Activated CD8-positive, alpha-beta memory T cell treated with anti-CD3 and anti-CD28 coated beads for 36 hours (primary cell): Measurements from ENCODE around the gene CHN1. TPM values are rescaled to one million over a fixed set of nuclear protein-coding genes. Genes with fewer than 3 reads are reported as not detected.

Experiments
- CTCF ChIA-PET: fragments of 350-600 bp; sonication (Branson Sonifier 250); formaldehyde crosslinking; loops from one replicate; lab custom pipeline; 2021; ENCODE audit warnings: antibody characterized with exemption; lab: Charles Lee
- POLR2A ChIA-PET: fragments of 350-600 bp; sonication (Branson Sonifier 250); formaldehyde crosslinking; loops from one replicate; lab custom pipeline; 2021; ENCODE audit warnings: antibody characterized with exemption; lab: Charles Lee
- total RNA-seq, 2 experiments: library from RNA; stranded (reverse); gene quantifications; one replicate each; pipeline ENCODE4 v1.2.3, GENCODE V29; 2021

Gene CHN1
- total RNA-seq, 2 experiments from 2014 or later, result 16.6 to 17.3 TPM

DNA sequence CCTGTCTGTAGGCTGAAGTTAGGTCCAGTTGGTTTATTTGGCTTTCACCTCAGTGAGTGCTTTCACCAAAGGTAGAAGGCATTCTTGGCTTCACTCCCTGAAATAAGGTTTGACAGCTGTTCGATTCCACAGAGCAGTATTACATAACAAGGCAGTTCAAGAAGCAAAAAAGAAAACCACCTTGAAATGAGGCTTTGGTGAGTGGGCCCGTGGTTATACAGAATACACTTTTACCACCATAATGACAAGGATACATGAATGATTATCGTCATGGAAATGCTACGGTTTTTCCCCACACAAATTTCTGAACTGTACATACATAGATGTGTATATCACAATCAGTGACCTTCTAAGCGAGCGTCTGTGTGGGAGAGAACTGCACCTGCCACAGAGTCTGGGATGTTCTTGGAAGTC is 160.9 kb downstream of the CHN1 start:
- CTCF ChIA-PET, result no interaction called here

DNA sequence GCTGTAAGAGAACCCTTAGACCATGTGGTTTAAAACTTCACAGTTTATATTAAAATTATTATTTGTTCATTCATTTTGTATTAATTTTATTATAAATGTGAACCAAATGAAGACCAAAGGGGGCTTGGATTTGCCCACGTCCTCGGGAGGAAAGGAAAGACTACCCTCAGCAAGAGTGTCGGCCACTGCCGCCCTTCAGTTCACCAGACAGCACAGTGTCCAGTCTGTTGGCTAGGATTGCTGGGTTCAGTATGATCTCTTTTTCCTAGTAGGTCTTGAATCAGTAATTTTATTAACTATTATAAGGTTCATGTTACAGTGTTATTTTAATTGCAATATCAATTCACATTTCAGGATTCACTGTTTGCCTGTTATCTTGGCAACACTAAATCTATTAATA is 162.7 kb downstream of the CHN1 start:
- CTCF ChIA-PET, result no interaction called here
- POLR2A ChIA-PET, result no interaction called here

More for the DNA sequence above, 160.9 kb downstream of the CHN1 start:
- POLR2A ChIA-PET, result no interaction called here

DNA sequence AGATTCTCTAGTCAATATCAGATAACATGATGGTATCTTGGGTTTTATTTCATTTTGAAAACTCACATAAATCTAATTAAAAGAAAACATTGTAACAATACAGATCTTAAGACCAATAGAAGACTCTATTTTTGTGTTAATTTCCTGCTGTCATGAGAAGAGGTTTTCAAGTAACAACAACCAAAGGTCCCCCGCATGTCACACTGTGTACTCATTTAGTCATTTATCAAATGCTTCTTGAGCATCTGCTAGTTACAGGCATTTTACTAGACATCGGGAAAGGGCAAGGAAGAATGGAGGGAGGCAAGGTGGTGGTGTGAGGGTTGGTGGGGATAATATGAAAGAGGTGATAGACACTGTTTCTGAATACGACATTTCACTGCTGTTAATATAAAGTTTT is 163.2 kb downstream of the CHN1 start:
- ChIA-PET CTCF (no interaction called here), POLR2A (no interaction called here)

DNA sequence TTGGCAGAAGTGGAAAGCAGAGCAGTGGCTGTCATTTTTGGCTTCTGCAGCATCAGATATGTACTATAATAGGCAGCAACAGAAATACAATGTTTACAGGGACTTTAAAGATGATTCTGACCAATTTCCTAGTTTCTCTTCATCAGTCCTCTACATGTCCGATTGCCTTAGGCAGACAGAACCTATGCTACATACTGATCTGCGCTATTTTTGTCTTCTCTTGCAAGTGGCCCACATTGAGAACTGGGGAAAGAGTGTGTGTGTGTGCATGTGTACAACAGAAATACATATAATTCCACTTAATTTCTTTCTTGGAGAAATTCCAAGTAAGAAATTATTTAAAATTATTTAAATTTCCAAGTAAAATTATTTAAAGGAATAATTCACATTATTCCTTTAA is 163.8 kb downstream of the CHN1 start:
- POLR2A ChIA-PET, result no interaction called here
- CTCF ChIA-PET, result no interaction called here

DNA sequence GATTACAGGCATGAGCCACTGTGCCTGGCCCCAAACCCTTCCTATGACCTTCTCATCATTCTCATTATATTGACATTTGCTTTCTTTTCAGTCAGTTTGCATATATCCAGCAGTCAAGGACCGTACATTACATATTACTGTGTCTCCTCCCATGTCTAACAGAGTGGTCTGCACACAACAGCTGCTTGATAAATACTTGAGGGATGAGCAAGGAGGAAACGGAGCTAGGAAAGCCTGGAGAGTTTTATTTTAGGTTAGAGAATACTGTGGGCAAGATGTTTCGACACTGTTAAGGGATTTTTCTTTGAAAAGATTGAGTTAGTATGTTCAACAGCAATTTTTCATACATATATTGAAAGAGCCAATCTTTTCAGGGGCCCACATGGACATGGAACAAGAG is 164.7 kb downstream of the CHN1 start:
- POLR2A ChIA-PET, result no interaction called here

DNA sequence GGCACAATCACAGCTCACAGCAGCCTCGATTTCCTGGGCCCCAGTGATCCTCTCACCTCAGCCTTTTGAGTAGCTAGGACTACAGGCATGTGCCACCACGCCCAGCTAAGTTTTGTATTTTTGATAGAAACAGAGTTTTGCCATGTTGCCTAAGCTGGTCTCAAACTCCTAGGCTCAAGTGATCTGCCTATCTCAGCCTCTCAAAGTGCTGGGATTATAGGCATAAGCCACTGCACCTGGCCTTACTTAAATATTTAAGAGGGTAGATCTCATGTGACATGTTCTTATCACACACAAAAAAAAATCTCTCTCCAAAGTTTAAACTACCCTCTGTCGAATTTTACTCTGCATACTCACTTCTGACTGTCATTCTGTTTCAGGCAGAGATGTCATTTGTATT is 165.5 kb downstream of the CHN1 start:
- ChIA-PET POLR2A (no interaction called here), CTCF (no interaction called here)

More for the DNA sequence above, 164.7 kb downstream of the CHN1 start:
- CTCF ChIA-PET, result no interaction called here

DNA sequence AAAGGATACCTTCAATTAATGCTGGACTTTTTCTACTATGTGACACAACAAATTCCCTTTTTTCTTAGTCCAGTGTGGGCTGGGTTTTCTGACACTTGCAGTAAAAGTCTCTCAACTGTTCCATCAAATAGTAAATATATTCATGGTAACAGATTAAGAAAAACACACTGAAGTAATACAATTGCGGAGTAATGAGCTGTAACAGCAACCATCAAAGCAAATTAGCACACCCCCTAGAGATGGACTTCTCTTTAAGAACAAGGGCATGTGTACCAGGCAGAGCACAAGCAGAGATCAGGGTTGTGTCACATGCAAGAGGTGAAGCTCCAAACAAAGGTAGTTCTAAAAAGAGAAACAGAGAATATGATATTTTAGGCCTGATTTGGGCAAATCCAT is 168.2 kb downstream of the CHN1 start:
- ChIA-PET CTCF (no interaction called here), POLR2A (no interaction called here)

DNA sequence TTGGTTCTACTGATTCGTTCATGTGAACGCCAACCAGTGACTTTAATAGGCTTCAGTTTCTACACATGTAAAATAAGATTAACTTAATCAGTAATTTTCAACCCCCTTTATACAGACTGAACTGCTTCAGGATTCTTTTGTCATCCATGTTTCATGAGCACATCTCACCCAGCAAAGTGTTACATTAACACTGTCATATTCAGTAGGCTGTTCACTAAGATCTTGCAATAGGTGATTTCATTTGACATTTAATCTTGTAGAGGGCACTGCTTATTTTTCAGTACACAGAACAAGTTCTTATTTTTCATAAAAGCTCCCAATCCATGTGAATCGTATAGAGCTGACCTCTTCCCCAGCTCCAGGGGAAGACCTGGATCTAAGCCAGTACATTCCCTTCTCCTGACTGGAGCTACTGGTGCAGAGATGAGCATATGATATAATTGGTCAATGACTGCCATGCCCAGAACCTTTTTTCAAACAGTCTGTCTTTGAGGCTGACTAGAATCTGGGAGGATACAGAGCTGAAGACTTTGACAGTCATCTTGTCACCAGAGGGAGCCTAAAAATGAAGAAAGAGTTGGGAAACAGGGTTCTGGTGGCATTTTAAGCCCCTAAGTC is 168.7 kb downstream of the CHN1 start:
- CTCF ChIA-PET, result no interaction called here
- POLR2A ChIA-PET, result interaction anchor here (1.1 kb wide), 1 partner anchor 85 kb away, joined by 3 read pairs; no protein-coding TSS in a partner anchor

DNA sequence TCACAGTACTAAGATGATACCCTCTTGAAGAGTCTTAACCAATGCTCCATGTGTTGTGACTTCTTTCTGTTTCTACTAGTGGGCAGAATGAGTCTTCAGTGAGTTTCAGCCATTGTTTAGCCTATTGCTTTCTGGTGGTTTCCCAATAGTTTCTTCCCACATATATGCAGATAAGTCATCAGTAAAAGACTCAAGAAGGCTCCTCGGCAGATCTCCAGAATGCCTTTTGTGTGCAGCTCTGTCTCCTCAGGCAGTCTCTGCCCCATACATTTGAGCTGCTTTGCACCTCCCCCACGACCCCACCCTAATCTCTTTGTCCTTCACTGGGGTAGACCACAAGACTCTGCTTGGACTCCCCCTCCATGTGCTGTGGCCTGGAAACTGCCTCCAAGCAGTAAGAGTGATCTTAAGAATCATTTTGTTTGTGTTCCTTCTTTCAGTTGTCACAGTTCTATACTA is 169.4 kb downstream of the CHN1 start:
- POLR2A ChIA-PET, result interaction anchor here (0.6 to 1.1 kb wide), 2 partner anchors 41 to 85 kb away, joined by 3 to 4 read pairs; no protein-coding TSS in a partner anchor
- CTCF ChIA-PET, result no interaction called here

DNA sequence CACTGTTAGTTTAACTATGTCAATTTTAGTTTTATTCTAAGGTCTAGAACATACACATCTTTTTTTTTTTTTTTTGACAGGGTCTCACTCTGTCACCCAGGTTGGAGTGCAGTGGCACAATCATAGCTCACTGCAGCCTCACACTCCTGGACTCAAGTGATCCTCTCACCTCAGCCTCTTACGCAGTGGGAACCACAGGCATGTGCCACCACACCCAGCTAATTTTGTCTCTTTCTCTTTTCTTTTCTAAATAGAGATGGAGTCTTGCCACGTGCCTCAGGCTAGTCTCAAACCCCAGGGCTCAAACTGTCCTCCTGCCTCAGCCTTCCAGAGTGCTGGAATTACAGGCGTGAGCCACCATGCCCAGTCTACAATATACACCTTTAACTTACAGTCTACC is 171.4 kb downstream of the CHN1 start:
- ChIA-PET POLR2A (no interaction called here), CTCF (no interaction called here)

DNA sequence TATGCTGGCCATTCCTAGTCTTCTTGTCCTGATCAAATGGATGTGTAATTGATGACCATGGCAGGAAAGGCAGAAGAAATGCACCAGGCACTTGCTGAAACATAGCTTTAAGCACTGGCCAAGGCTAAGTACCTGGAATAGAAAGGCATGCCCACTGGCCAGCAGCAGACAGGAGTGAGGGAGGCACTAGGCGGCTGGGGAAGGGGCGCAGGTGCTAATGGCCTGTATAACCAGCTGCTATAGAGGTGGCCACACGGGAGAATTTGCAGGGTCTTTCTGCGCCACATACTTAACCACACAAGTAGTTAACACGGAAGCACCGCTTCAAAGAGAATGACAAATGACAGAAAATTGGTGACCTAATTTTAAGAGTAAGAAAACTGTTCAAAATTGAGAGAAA is 174.6 kb downstream of the CHN1 start:
- ChIA-PET CTCF (no interaction called here), POLR2A (no interaction called here)

DNA sequence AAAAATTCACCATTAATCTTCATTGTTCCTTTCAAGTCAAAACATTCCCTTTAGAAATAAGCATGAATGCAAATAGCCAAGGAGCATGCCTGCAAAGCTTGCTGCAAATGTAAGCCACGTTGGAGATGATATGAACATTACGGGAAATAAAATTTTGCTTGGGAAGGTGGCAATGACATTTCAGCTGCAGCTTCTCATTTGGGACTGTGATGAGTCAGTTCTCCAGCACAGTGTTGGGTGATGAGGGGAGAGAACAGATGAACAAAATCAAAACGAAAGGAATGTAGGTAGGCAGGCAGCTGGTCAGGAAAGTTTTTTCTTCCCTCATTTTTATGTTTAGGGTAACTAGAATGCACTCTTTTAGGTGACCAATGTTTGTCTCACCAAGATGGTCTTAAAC is 175.6 kb downstream of the CHN1 start:
- CTCF ChIA-PET, result no interaction called here
- POLR2A ChIA-PET, result no interaction called here

DNA sequence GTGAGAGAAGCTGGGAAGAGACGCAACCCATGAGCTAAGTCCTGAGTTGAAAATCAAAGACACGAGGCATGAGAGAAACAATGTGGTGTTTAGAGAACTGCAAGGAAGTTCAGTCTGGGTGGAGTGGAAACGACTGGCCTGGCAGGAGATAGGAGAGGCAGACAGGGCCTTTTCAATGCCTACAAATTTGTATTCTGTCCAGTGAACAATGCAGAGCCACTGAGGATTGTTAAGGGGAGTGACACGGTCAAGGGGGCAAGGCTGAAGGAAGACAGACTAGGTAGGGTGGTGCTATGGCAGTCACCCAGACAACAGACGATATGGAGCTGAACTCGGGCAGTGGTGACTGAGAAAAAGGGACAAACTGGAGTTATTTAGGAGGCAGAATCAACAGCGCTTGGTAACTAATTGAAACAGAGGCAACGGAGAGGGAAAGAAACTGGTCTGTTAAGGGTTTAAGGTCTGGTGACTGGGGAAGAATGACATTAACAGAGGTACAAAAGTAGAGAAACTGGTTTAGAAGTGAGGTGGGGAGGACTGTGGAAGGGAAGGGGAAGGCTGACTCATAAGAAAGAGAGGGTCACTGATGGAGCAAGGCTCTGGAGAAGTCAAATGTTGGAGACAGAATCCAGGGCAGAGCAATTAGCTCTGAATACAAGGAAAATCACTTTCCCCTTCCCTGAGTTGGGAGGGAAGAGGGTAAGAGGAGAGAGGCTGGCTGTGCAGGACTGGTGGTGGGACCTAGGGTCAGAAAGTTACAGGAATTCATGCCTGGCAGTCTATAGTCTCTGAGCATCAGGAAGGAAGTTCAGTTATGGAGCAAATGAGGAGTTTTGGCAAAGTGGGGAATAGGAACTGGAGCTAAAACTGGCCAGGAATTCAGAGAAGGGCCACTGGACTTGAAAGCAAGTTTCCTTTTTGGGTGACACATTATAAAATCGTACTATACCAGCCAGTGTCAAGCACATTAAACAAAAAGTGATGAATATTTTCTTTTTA is 177.5 kb downstream of the CHN1 start:
- CTCF ChIA-PET, result no interaction called here
- POLR2A ChIA-PET, result no interaction called here

DNA sequence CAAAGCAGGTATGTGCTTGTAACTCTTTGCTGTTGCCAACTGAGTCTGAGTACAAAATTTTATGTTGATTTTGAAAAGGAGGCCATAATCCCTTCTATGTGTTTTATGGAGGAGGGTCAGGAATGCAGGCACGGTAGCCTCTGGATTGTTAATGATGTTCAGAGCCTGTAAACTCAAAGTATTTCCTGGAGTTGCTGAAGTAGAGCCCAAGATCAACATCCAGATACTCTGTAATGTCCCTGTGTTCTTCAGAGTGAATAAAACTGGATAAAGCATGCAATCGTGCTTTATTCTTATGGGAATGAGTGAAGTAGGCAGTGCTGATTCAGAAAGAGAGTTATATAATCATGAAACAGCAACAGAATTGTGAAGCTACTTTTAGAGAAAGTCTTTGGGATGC is 179.1 kb downstream of the CHN1 start:
- ChIA-PET CTCF (no interaction called here), POLR2A (no interaction called here)

DNA sequence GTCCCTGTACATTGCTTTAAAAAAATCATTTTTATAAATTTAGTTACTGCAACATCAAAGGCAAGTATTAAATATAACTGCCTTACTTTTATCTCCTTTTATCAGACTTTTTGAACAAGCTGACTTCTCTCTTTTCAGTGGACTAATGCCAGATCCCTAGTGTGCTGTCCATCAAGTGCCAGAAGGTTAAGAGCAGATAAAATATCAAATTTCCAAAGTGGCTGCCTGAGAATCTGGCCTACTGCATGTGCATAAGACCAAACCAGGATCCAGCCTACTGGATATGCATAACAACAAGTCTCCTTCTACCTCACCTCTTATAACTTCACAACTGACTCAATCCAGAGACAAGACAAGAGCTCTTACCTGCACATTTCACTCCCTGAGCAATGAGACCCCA is 181.1 kb downstream of the CHN1 start:
- POLR2A ChIA-PET, result no interaction called here
- CTCF ChIA-PET, result no interaction called here

DNA sequence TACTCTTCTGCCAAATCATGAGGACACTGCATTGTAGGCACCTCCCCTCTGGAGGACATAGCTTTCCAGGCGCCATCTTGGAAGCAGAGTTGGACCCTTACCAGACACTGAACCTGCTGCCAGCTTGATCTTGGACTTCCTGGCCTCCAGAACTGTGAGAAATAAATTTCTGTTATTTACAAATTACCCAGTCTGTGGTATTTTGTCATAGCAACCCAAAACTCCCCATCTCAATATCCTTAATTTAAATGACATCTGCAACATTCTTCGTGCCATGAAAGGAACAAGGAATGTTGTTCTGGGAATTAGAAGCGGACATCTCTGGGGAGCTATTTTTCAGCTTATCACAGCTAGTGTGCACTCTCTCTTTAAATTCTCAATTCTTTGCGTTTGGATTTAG is 183.6 kb downstream of the CHN1 start:
- POLR2A ChIA-PET, result no interaction called here
- CTCF ChIA-PET, result no interaction called here

DNA sequence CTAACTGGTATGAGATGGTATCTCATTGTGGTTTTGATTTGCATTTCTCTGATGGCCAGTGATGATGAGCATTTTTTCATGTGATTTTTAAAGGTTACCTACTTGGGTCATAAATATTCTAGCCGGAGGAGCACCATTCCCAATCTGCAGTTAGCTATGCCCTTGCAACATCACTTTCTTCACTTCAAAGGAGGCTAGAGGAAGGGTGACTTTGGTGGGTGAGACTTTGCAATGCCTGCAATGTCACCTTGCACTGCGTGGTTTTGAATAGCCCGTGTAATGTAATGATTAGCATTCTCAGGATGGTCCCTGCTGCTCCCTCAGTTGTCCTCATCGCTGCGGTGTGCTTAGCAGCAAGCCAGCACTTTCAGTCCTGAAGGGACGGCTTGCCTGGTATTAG is 184.8 kb downstream of the CHN1 start:
- ChIA-PET POLR2A (no interaction called here), CTCF (no interaction called here)

DNA sequence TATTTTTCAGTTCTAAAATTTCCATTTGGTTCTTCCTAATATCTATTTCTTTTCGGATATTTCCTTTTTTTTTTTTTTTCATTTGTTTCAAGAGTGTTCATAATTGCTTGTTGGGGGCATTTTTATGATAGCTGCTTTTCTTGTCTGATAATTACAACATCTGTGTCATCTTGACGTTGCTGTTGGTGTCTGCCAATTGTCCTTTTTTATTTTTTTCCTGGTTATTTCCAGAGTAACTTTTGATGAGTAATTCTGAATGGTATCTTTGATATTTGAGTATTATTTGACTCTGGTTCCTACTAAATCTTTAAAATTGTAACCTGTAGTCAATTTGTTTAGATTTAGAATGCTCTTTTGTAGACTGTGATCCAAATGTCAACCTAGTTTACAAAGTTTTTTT is 189.7 kb downstream of the CHN1 start:
- ChIA-PET POLR2A (no interaction called here), CTCF (no interaction called here)

DNA sequence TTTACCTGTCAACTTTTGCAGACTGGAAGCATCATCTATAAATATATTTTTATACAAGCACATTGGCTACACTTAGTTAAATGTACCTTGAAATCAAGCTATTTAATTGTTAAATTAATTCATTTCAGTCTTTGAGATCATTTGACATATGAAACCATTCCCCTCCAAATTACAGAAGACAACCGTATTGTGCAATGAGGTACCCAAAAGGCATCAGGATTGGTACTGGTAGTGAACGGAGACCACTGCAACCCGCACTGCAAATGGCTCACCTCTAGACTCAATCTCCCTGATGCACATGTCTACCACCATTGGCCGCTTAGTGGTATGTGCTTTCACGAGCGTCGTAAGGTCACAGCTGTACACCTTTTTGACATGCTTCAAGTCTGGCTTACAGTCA is 193.1 kb downstream of the CHN1 start:
- ChIA-PET CTCF (no interaction called here), POLR2A (no interaction called here)

DNA sequence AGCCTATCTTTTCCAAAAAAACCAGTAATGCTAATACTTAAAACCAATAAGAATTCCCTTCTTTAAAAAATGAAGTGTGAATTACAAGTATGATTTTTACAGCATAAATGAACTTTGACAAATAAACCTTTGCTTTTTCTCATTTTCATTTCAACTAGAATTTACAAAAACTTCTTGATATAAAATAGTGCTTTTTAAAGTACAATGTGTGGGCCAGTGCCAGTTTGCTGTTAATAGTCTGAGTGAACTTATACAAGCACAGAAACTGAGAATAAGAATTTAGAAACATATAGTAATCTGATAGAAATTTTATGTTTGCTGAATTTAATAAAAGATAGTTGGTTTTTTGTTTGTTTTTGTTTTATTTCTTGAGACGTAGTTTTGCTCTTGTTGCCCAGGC is 197.2 kb downstream of the CHN1 start:
- ChIA-PET POLR2A (no interaction called here), CTCF (no interaction called here)

DNA sequence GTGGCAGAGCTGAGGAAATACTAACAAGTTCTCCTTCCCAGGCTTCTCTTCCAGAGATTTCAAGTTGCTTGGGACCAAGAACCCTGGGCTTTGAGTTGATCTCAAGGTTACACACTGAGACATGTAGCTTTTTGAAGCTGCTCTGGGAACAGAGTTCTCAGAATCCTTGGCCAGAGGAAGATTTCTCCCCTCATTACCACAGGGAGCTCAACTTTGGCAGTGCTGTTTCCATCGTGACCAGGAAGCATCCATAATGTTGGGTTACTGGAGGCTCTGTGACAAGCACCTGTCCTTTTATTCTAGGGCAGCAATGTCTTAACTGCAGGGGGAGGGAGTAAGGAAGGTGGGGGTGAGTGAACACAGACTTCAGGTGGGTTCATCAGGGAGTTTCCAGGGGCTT is 199.4 kb downstream of the CHN1 start:
- ChIA-PET CTCF (no interaction called here), POLR2A (no interaction called here)
